HL-60 (cell line): ENCODE measurements around the gene BMPER.

Source experiments
- GABPA ChIP-seq: IDR thresholded peaks from 2 replicates; pipeline ENCODE4 v1.6.1; 2012; ENCODE audit warnings: low read depth
- POLR2AphosphoS5 ChIP-seq: IDR thresholded peaks from 2 replicates; pipeline ENCODE4 v1.6.1; 2012; ENCODE audit warnings: low read depth
- SPI1 ChIP-seq: IDR thresholded peaks from 2 replicates; pipeline ENCODE4 v1.6.1; 2012; ENCODE audit warnings: low read depth, mild to moderate bottlenecking, borderline replicate concordance
- TF ChIP-seq, protein P1 (sequence below): IDR thresholded peaks from one replicate; pipeline ENCODE4 v1.5.1; 2011; ENCODE audit warnings: low read length, control low read depth, inconsistent platforms; ENCODE audit not compliant: insufficient read depth
- TF ChIP-seq, protein P2 (sequence below): IDR thresholded peaks from 2 replicates; pipeline ENCODE4 v1.6.1; 2012; ENCODE audit warnings: low read depth; ENCODE audit not compliant: insufficient replicate concordance

DNA sequence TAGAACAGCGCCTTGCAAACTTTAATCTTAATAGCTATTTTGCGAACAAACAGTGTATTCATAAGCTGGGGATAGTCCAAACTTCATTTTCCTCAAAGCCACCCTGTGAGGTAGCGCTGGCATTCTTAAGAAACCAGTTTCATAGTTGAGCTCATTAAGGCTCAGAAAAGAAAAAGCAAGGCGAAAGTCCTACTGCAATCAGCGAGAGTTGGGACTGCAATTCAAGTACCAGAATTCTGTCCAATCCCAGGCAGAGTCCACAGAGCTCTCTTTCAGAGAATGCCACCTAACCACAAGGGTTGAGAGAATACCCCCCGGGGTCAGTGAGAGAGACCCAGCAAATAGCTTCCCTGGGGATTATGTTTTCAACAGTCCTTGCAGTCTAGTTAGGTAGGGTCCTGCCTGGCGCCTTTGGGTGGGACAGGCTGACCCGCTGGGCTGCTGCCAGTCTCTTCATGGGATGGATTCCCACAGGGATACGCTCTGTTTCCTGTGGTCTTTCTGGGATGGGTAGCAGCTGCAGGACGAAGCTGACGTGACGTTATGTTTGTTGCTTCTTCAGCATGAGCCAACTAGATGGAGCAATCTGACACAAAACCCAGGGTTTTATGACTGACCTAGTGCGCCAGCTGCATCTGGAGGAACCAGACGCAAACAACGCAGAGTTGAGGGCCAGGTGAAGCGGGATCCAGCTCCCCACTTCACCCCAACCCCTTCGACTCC is 16.0 kb downstream of the BMPER start:
- TF ChIP-seq POLR2AphosphoS5 (no peak), GABPA (no peak), SPI1 (no peak)
- TF ChIP-seq, protein P1, sequence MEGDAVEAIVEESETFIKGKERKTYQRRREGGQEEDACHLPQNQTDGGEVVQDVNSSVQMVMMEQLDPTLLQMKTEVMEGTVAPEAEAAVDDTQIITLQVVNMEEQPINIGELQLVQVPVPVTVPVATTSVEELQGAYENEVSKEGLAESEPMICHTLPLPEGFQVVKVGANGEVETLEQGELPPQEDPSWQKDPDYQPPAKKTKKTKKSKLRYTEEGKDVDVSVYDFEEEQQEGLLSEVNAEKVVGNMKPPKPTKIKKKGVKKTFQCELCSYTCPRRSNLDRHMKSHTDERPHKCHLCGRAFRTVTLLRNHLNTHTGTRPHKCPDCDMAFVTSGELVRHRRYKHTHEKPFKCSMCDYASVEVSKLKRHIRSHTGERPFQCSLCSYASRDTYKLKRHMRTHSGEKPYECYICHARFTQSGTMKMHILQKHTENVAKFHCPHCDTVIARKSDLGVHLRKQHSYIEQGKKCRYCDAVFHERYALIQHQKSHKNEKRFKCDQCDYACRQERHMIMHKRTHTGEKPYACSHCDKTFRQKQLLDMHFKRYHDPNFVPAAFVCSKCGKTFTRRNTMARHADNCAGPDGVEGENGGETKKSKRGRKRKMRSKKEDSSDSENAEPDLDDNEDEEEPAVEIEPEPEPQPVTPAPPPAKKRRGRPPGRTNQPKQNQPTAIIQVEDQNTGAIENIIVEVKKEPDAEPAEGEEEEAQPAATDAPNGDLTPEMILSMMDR, result no peak
- TF ChIP-seq, protein P2, sequence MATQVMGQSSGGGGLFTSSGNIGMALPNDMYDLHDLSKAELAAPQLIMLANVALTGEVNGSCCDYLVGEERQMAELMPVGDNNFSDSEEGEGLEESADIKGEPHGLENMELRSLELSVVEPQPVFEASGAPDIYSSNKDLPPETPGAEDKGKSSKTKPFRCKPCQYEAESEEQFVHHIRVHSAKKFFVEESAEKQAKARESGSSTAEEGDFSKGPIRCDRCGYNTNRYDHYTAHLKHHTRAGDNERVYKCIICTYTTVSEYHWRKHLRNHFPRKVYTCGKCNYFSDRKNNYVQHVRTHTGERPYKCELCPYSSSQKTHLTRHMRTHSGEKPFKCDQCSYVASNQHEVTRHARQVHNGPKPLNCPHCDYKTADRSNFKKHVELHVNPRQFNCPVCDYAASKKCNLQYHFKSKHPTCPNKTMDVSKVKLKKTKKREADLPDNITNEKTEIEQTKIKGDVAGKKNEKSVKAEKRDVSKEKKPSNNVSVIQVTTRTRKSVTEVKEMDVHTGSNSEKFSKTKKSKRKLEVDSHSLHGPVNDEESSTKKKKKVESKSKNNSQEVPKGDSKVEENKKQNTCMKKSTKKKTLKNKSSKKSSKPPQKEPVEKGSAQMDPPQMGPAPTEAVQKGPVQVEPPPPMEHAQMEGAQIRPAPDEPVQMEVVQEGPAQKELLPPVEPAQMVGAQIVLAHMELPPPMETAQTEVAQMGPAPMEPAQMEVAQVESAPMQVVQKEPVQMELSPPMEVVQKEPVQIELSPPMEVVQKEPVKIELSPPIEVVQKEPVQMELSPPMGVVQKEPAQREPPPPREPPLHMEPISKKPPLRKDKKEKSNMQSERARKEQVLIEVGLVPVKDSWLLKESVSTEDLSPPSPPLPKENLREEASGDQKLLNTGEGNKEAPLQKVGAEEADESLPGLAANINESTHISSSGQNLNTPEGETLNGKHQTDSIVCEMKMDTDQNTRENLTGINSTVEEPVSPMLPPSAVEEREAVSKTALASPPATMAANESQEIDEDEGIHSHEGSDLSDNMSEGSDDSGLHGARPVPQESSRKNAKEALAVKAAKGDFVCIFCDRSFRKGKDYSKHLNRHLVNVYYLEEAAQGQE, result no peak
